ENCODE data around the gene MAMLD1. TPM values are rescaled to one million over a fixed set of nuclear protein-coding genes. Genes with fewer than 3 reads are reported as not detected.

MAMLD1 gene
- total RNA-seq, 5 donors from 2014 or later (not counting 1 experiment from before 2014, with no cell fraction given), result 0.92 to 2.1 (median 1.6) TPM

DNA sequence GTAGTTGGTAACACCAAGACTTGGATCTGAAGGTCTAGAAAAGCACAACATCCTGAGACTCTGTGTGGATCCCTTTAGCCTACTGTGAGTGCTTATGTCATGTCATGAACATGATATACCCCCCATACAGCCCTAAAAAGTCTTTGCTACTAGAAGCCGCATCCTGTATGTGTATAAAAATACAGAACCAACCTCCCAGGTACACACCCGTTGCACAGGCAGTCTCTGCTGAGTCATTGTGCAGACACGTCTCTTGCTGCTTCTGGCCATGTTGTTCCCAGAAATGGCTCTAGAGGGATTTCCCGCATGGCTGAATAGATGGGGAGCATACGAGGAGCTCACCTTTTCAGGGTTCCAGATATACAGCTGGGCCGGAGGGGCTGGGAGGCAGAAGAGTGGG lies 93.3 kb downstream of the MAMLD1 start:
- no peaks in the 10 kb centered on the region for H3K36me3 Mint-ChIP-seq
- H3K4me1 Mint-ChIP-seq, result peaks cover 11 to 17% (median 14%) of the 10 kb centered on the region in 3 donors
- no peaks in the 10 kb centered on the region for H3K9me3 ChIP-seq
- ChIA-PET POLR2A (no interaction called here), CTCF (no interaction called here)
- DNase-seq, result no peak
- ATAC-seq (replicated peaks in 1 of 4), result no peak
- no peak overlapping the region for H3K4me3 ChIP-seq (ENCODE audit: control insufficient read depth in 1 of 2, extremely low read depth in 1 of 2, low read length in 1 of 2)
- H3K27me3 Mint-ChIP-seq, result peaks cover 0 to 18% of the 10 kb centered on the region in 2 donors
- H3K4me3 Mint-ChIP-seq, result no peak overlapping the region
- H3K4me1 ChIP-seq (ENCODE audit: control insufficient read depth in 1 of 2, extremely low read depth in 1 of 2, insufficient read depth in 2 of 2, low read length in 2 of 2), result peaks cover 0 to 10% of the 10 kb centered on the region in 2 experiments
- no peaks in the 10 kb centered on the region for H3K9me3 Mint-ChIP-seq
- H3K27me3 ChIP-seq (replicated peaks in 1 of 2; ENCODE audit: control insufficient read depth in 2 of 2, extremely low read depth in 1 of 2, insufficient read depth in 2 of 2, low read length in 1 of 2), result no peaks in the 10 kb centered on the region
- H3K36me3 ChIP-seq (ENCODE audit: control insufficient read depth in 2 of 2, extremely low read depth in 1 of 2, insufficient read depth in 1 of 2, low read length in 1 of 2), result no peaks in the 10 kb centered on the region
- no CpG with 5 or more reads among the region's 6 CpGs for WGBS (ENCODE audit: insufficient coverage)
- no peak overlapping the region for H3K27ac ChIP-seq (ENCODE audit: low read length)
- no peak overlapping the region for H3K27ac Mint-ChIP-seq

DNA sequence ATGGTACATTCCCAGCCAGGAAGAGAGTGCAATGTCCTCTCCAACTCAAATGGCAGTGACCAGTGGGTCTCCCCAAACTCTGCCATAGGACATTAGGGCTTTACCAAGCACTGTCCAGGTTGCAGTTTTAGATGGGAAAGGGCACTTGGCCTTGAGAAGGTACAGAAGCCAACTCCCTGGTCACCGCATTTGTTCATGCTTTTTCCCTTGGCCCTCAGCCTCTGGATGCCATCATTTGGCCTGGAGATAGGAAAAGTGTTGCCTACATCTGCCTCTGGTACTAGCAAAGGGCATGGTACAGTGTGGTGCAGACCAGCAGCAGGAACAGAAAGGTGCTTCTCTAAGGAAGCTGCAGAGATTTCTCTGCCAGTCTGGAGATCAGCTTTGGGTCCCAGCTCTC lies 93.8 kb downstream of the MAMLD1 start:
- ATAC-seq (replicated peaks in 1 of 4) (no peak), DNase-seq (no peak)
- H3K27me3 ChIP-seq (replicated peaks in 1 of 2; ENCODE audit: control insufficient read depth in 2 of 2, extremely low read depth in 1 of 2, insufficient read depth in 2 of 2, low read length in 1 of 2), result no peaks in the 10 kb centered on the region
- CTCF ChIA-PET, result no interaction called here
- POLR2A ChIA-PET, result no interaction called here
- Mint-ChIP-seq H3K9me3 (no peaks in the 10 kb centered on the region), H3K4me3 (no peak overlapping the region), H3K27ac (no peak overlapping the region), H3K4me1 (peaks cover 10 to 12% (median 11%) of the 10 kb centered on the region in 3 donors), H3K27me3 (peaks cover 0 to 13% of the 10 kb centered on the region in 2 donors), H3K36me3 (no peaks in the 10 kb centered on the region)
- no peaks in the 10 kb centered on the region for H3K9me3 ChIP-seq
- H3K27ac ChIP-seq (ENCODE audit: low read length), result no peak overlapping the region
- WGBS (ENCODE audit: insufficient coverage), result no CpG with 5 or more reads among the region's 1 CpG
- H3K36me3 ChIP-seq (ENCODE audit: control insufficient read depth in 2 of 2, extremely low read depth in 1 of 2, insufficient read depth in 1 of 2, low read length in 1 of 2), result no peaks in the 10 kb centered on the region
- H3K4me3 ChIP-seq (ENCODE audit: control insufficient read depth in 1 of 2, extremely low read depth in 1 of 2, low read length in 1 of 2), result no peak overlapping the region
- H3K4me1 ChIP-seq (ENCODE audit: control insufficient read depth in 1 of 2, extremely low read depth in 1 of 2, insufficient read depth in 2 of 2, low read length in 2 of 2), result peaks cover 0 to 10% of the 10 kb centered on the region in 2 experiments

DNA sequence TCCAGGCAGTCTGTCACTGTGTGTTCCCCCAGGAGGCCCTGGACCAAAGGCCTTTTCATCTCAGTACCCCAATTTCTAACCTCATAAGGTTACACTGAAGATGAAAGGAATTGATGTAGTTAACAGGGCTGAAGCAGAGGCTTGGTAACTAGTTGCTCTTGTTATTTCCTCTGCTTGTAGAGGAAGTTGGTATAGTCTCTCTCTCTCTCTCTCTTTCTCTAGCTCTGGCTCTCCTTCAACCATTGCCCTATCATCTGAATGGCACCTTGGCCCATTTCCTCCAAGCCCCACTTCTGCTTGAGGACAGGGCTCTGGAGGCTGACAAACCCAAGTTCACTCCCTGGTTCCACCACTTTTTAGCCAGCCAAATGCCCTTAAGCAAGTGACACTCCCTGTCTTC lies 96.1 kb downstream of the MAMLD1 start:
- peak overlapping the region; percentile 81 to 91 for H3K27ac Mint-ChIP-seq
- ChIA-PET POLR2A (no interaction called here), CTCF (no interaction called here)
- H3K4me1 ChIP-seq (ENCODE audit: control insufficient read depth in 1 of 2, extremely low read depth in 1 of 2, insufficient read depth in 2 of 2, low read length in 2 of 2), result peaks cover 0 to 10% of the 10 kb centered on the region in 2 experiments
- H3K36me3 ChIP-seq (ENCODE audit: control insufficient read depth in 2 of 2, extremely low read depth in 1 of 2, insufficient read depth in 1 of 2, low read length in 1 of 2), result no peaks in the 10 kb centered on the region
- peaks cover 10 to 11% (median 11%) of the 10 kb centered on the region in 3 donors for H3K4me1 Mint-ChIP-seq
- H3K27me3 ChIP-seq (replicated peaks in 1 of 2; ENCODE audit: control insufficient read depth in 2 of 2, extremely low read depth in 1 of 2, insufficient read depth in 2 of 2, low read length in 1 of 2), result no peaks in the 10 kb centered on the region
- H3K9me3 Mint-ChIP-seq, result no peaks in the 10 kb centered on the region
- no peaks in the 10 kb centered on the region for H3K9me3 ChIP-seq
- no peak overlapping the region for H3K4me3 ChIP-seq (ENCODE audit: control insufficient read depth in 1 of 2, extremely low read depth in 1 of 2, low read length in 1 of 2)
- H3K4me3 Mint-ChIP-seq, result no peak overlapping the region
- H3K27me3 Mint-ChIP-seq, result peaks cover 0 to 11% of the 10 kb centered on the region in 2 donors
- peak; percentile 55 to 78 (median 66) for ATAC-seq (replicated peaks in 1 of 4)
- DNase-seq, result no peak
- H3K27ac ChIP-seq (ENCODE audit: low read length), result no peak overlapping the region
- H3K36me3 Mint-ChIP-seq, result no peaks in the 10 kb centered on the region

DNA sequence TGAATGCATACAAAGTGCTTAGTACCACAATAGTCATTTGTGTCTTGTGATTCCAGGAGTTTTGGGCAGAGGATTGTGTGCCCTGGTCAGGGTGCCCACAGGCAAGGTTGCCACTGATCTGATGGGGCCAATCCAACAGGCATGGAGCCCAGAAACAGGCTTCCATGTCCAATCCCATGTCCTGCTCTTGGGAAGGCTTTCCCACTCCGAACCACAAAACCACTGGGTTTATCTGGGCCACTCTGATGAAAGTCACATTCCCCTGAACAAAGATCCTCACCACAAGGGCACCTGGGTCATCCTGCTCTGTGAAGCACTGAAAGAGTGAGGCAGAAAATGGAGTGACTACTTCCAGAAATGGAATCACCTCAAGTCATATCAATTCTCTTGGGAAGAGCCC lies 96.9 kb downstream of the MAMLD1 start:
- Histone ChIP-seq H3K9me3 (no peaks in the 10 kb centered on the region), H3K4me1 (ENCODE audit: control insufficient read depth in 1 of 2, extremely low read depth in 1 of 2, insufficient read depth in 2 of 2, low read length in 2 of 2) (peaks cover 0 to 10% of the 10 kb centered on the region in 2 experiments), H3K4me3 (ENCODE audit: control insufficient read depth in 1 of 2, extremely low read depth in 1 of 2, low read length in 1 of 2) (no peak overlapping the region), H3K27ac (ENCODE audit: low read length) (no peak overlapping the region), H3K36me3 (ENCODE audit: control insufficient read depth in 2 of 2, extremely low read depth in 1 of 2, insufficient read depth in 1 of 2, low read length in 1 of 2) (no peaks in the 10 kb centered on the region), H3K27me3 (replicated peaks in 1 of 2; ENCODE audit: control insufficient read depth in 2 of 2, extremely low read depth in 1 of 2, insufficient read depth in 2 of 2, low read length in 1 of 2) (no peaks in the 10 kb centered on the region)
- ChIA-PET CTCF (no interaction called here), POLR2A (no interaction called here)
- ATAC-seq (replicated peaks in 1 of 4), result no peak
- no peaks in the 10 kb centered on the region for H3K9me3 Mint-ChIP-seq
- H3K27ac Mint-ChIP-seq, result peak overlapping the region in 1 of 2 donors; percentile 11
- no peak for DNase-seq
- no peak overlapping the region for H3K4me3 Mint-ChIP-seq
- peaks cover 10 to 11% (median 11%) of the 10 kb centered on the region in 3 donors for H3K4me1 Mint-ChIP-seq
- WGBS (ENCODE audit: insufficient coverage), result no CpG with 5 or more reads among the region's 1 CpG
- peaks cover 0 to 5% of the 10 kb centered on the region in 2 donors for H3K27me3 Mint-ChIP-seq
- no peaks in the 10 kb centered on the region for H3K36me3 Mint-ChIP-seq

DNA sequence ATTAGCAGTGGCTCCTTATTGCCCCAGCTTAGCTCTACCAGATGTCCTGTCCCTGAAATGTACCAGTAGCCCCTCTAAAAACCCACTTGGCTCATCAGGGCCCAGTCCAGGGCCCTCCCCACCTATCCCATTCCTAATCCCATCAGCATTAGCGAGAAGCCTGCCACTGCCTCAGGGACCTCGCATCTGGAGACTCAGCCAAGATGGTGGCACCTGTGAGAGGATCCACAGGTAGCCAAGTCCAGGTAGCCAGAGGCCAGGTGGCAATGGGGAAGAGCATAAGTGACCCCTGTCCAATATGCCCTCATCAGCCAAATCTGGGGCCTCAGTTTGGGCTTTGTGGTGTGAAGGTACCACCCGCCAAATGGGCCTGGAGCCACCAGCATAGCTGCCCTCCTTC lies 97.7 kb downstream of the MAMLD1 start:
- 100% methylated on average over 1 of the region's 3 CpGs for WGBS (ENCODE audit: insufficient coverage)
- Histone ChIP-seq H3K27me3 (replicated peaks in 1 of 2; ENCODE audit: control insufficient read depth in 2 of 2, extremely low read depth in 1 of 2, insufficient read depth in 2 of 2, low read length in 1 of 2) (no peaks in the 10 kb centered on the region), H3K36me3 (ENCODE audit: control insufficient read depth in 2 of 2, extremely low read depth in 1 of 2, insufficient read depth in 1 of 2, low read length in 1 of 2) (no peaks in the 10 kb centered on the region), H3K4me3 (ENCODE audit: control insufficient read depth in 1 of 2, extremely low read depth in 1 of 2, low read length in 1 of 2) (no peak overlapping the region), H3K27ac (ENCODE audit: low read length) (no peak overlapping the region), H3K9me3 (no peaks in the 10 kb centered on the region), H3K4me1 (ENCODE audit: control insufficient read depth in 1 of 2, extremely low read depth in 1 of 2, insufficient read depth in 2 of 2, low read length in 2 of 2) (peaks cover 0 to 10% of the 10 kb centered on the region in 2 experiments)
- ChIA-PET CTCF (no interaction called here), POLR2A (no interaction called here)
- Mint-ChIP-seq H3K36me3 (no peaks in the 10 kb centered on the region), H3K27me3 (peaks cover 0 to 3% of the 10 kb centered on the region in 2 donors), H3K9me3 (no peaks in the 10 kb centered on the region), H3K4me3 (no peak overlapping the region), H3K4me1 (peaks cover 10 to 11% (median 11%) of the 10 kb centered on the region in 3 donors), H3K27ac (no peak overlapping the region)
- ATAC-seq (replicated peaks in 1 of 4) (no peak), DNase-seq (no peak)

DNA sequence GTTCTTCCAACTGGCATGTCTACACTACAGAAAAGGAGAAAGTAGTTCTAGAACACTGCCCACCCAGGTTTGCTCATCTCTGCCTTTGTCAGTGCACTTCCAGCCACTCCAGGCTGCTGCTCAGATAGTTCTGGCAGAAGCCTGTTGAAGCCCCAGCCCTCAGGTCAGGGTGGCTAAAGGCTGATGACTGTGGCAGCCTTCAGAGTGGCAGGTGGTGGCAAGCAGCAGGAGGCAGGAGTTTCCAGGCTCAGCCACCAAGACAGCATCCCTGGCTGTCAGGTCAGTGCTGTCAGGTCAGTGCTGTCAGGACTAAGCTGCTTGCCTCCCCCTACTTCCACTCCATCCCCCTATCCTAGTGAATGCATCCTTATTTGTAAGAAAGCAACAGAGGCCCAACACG lies 100.4 kb downstream of the MAMLD1 start:
- DNase-seq (no peak), ATAC-seq (replicated peaks in 1 of 4) (no peak)
- no peaks in the 10 kb centered on the region for H3K27me3 ChIP-seq (replicated peaks in 1 of 2; ENCODE audit: control insufficient read depth in 2 of 2, extremely low read depth in 1 of 2, insufficient read depth in 2 of 2, low read length in 1 of 2)
- Mint-ChIP-seq H3K4me1 (peaks cover 10% of the 10 kb centered on the region in 3 donors), H3K36me3 (no peaks in the 10 kb centered on the region), H3K27me3 (peaks cover 0 to 3% of the 10 kb centered on the region in 2 donors), H3K27ac (no peak overlapping the region), H3K4me3 (no peak overlapping the region), H3K9me3 (no peaks in the 10 kb centered on the region)
- H3K36me3 ChIP-seq (ENCODE audit: control insufficient read depth in 2 of 2, extremely low read depth in 1 of 2, insufficient read depth in 1 of 2, low read length in 1 of 2), result no peaks in the 10 kb centered on the region
- H3K27ac ChIP-seq (ENCODE audit: low read length), result no peak overlapping the region
- POLR2A ChIA-PET, result no interaction called here
- H3K4me1 ChIP-seq (ENCODE audit: control insufficient read depth in 1 of 2, extremely low read depth in 1 of 2, insufficient read depth in 2 of 2, low read length in 2 of 2), result peaks cover 0 to 10% of the 10 kb centered on the region in 2 experiments
- H3K4me3 ChIP-seq (ENCODE audit: control insufficient read depth in 1 of 2, extremely low read depth in 1 of 2, low read length in 1 of 2), result no peak overlapping the region
- CTCF ChIA-PET, result no interaction called here
- no peaks in the 10 kb centered on the region for H3K9me3 ChIP-seq
- WGBS (ENCODE audit: insufficient coverage), result no CpG with 5 or more reads among the region's 1 CpG

DNA sequence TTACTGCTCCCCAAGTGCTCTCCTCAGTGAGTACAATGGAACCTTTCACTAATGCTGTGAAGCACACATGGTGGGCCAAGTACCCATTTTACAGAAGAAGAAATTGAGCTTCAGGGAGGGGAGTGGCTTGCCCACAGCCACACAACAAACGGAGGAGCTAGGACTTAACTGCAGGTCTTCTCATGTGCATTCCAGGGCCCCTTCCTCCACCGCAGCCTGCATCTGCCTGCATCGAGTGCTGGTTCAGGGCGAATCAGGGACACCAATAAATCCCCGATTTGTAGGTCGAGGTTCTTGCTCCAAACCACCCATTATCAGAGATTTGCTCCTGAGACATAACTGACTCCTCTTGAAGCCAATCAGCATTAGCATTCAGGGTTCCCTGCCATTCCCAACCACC lies 100.9 kb downstream of the MAMLD1 start:
- H3K27ac Mint-ChIP-seq, result no peak overlapping the region
- DNase-seq (no peak), ATAC-seq (replicated peaks in 1 of 4) (no peak)
- H3K4me3 Mint-ChIP-seq, result no peak overlapping the region
- H3K4me3 ChIP-seq (ENCODE audit: control insufficient read depth in 1 of 2, extremely low read depth in 1 of 2, low read length in 1 of 2), result no peak overlapping the region
- H3K36me3 Mint-ChIP-seq, result no peaks in the 10 kb centered on the region
- no peaks in the 10 kb centered on the region for H3K36me3 ChIP-seq (ENCODE audit: control insufficient read depth in 2 of 2, extremely low read depth in 1 of 2, insufficient read depth in 1 of 2, low read length in 1 of 2)
- ChIA-PET POLR2A (interaction anchor here in 1 of 2 donors (0.6 kb wide), 1 partner anchor 21 kb away, joined by 6 read pairs; no protein-coding TSS in a partner anchor), CTCF (no interaction called here)
- H3K27me3 Mint-ChIP-seq, result peaks cover 0 to 3% of the 10 kb centered on the region in 2 donors
- H3K27me3 ChIP-seq (replicated peaks in 1 of 2; ENCODE audit: control insufficient read depth in 2 of 2, extremely low read depth in 1 of 2, insufficient read depth in 2 of 2, low read length in 1 of 2), result no peaks in the 10 kb centered on the region
- peaks cover 0 to 7% of the 10 kb centered on the region in 2 experiments for H3K4me1 ChIP-seq (ENCODE audit: control insufficient read depth in 1 of 2, extremely low read depth in 1 of 2, insufficient read depth in 2 of 2, low read length in 2 of 2)
- WGBS (ENCODE audit: insufficient coverage), result no CpG with 5 or more reads among the region's 6 CpGs
- no peak overlapping the region for H3K27ac ChIP-seq (ENCODE audit: low read length)
- H3K4me1 Mint-ChIP-seq, result peaks cover 6% of the 10 kb centered on the region in 3 donors
- H3K9me3 ChIP-seq, result no peaks in the 10 kb centered on the region
- no peaks in the 10 kb centered on the region for H3K9me3 Mint-ChIP-seq

Data from T-cell (primary cell).